Central memory CD8-positive, alpha-beta T cell (primary cell): ENCODE results near the gene THBS2.
"Not testable (repeated sequence)": the region's sequence is repeated elsewhere in the genome, so short reads cannot be mapped to it uniquely, and the experiment has no call there.

Experiments used
- ATAC-seq: fragments of 150-1000 bp; cut with Tn5 transposase; replicated peaks from 2 replicates; pipeline ENCODE4 v1.10.0; 2022; ENCODE audit warnings: mild to moderate bottlenecking, moderate FRiP score, moderate number of reproducible peaks; ENCODE audit not compliant: poor library complexity, severe bottlenecking; ENCODE audit errors: extremely low read depth
- DNase-seq, 2 donors: peaks; one replicate each; pipeline ENCODE4 v3.0.0; 2021; ENCODE audit warnings: low spot score in 2 of 2
- H3K27ac Mint-ChIP-seq: one replicate; pipeline ENCODE4 v1.8.0; 2022; ENCODE audit warnings: low read depth, mild to moderate bottlenecking, moderate library complexity, mixed read lengths
- H3K27me3 Mint-ChIP-seq: one replicate; pipeline ENCODE4 v1.8.0; 2022; ENCODE audit warnings: mixed read lengths
- H3K36me3 Mint-ChIP-seq: one replicate; pipeline ENCODE4 v1.8.0; 2022; ENCODE audit warnings: mild to moderate bottlenecking, moderate library complexity, mixed read lengths; ENCODE audit not compliant: insufficient read depth
- H3K4me1 Mint-ChIP-seq: one replicate; pipeline ENCODE4 v1.8.0; 2022; ENCODE audit warnings: mixed read lengths
- H3K4me3 Mint-ChIP-seq: one replicate; pipeline ENCODE4 v1.8.0; 2022; ENCODE audit warnings: mild to moderate bottlenecking, moderate library complexity, mixed read lengths
- H3K9me3 Mint-ChIP-seq: one replicate; pipeline ENCODE4 v1.8.0; 2022; ENCODE audit warnings: mixed read lengths

The THBS2 gene

GRCh38 chr6:169269180-169270076 lies 15.8 kb upstream of the THBS2 start:
- H3K27ac Mint-ChIP-seq: no peak overlapping the region
- no peaks in the 10 kb centered on the region for H3K9me3 Mint-ChIP-seq
- DNase-seq (no peak), ATAC-seq (no peak)
- H3K4me1 Mint-ChIP-seq: no peaks in the 10 kb centered on the region
- no peaks in the 10 kb centered on the region for H3K36me3 Mint-ChIP-seq
- H3K27me3 Mint-ChIP-seq: peaks cover 21% of the 10 kb centered on the region
- no peak overlapping the region for H3K4me3 Mint-ChIP-seq

GRCh38 chr6:169268276-169268675 lies 14.6 kb upstream of the THBS2 start:
- H3K36me3 Mint-ChIP-seq: no peaks in the 10 kb centered on the region
- H3K9me3 Mint-ChIP-seq: no peaks in the 10 kb centered on the region
- DNase-seq: no peak
- H3K27me3 Mint-ChIP-seq: peaks cover 32% of the 10 kb centered on the region
- no peaks in the 10 kb centered on the region for H3K4me1 Mint-ChIP-seq
- no peak overlapping the region for H3K27ac Mint-ChIP-seq
- ATAC-seq: no peak
- H3K4me3 Mint-ChIP-seq: no peak overlapping the region

- peaks cover 35% of the 10 kb centered on the region for H3K27me3 Mint-ChIP-seq
- no peaks in the 10 kb centered on the region for H3K36me3 Mint-ChIP-seq
- ATAC-seq: no peak
- no peaks in the 10 kb centered on the region for H3K4me1 Mint-ChIP-seq
- no peak for DNase-seq
- H3K4me3 Mint-ChIP-seq: no peak overlapping the region
- H3K27ac Mint-ChIP-seq: no peak overlapping the region
- no peaks in the 10 kb centered on the region for H3K9me3 Mint-ChIP-seq
Measured at GRCh38 chr6:169266746-169267591, 13.3 kb upstream of the THBS2 start.

- Mint-ChIP-seq H3K4me1 (no peaks in the 10 kb centered on the region), H3K27ac (no peak overlapping the region), H3K36me3 (no peaks in the 10 kb centered on the region), H3K27me3 (peaks cover 37% of the 10 kb centered on the region), H3K4me3 (no peak overlapping the region), H3K9me3 (no peaks in the 10 kb centered on the region)
- ATAC-seq: no peak
- no peak for DNase-seq
Measured at GRCh38 chr6:169266261-169266660, 12.6 kb upstream of the THBS2 start.

GRCh38 chr6:169265486-169266131 lies 12.0 kb upstream of the THBS2 start:
- Mint-ChIP-seq H3K27ac (no peak overlapping the region), H3K27me3 (peaks cover 37% of the 10 kb centered on the region), H3K9me3 (no peaks in the 10 kb centered on the region), H3K4me3 (no peak overlapping the region), H3K4me1 (no peaks in the 10 kb centered on the region), H3K36me3 (no peaks in the 10 kb centered on the region)
- no peak for DNase-seq
- no peak for ATAC-seq

GRCh38 chr6:169263836-169264608 lies 10.4 kb upstream of the THBS2 start:
- no peaks in the 10 kb centered on the region for H3K36me3 Mint-ChIP-seq
- H3K27me3 Mint-ChIP-seq: peaks cover 37% of the 10 kb centered on the region
- no peaks in the 10 kb centered on the region for H3K9me3 Mint-ChIP-seq
- no peaks in the 10 kb centered on the region for H3K4me1 Mint-ChIP-seq
- H3K4me3 Mint-ChIP-seq: no peak overlapping the region
- no peak for DNase-seq
- H3K27ac Mint-ChIP-seq: no peak overlapping the region
- ATAC-seq: no peak

- Mint-ChIP-seq H3K27me3 (peaks cover 37% of the 10 kb centered on the region), H3K9me3 (no peaks in the 10 kb centered on the region), H3K36me3 (no peaks in the 10 kb centered on the region), H3K4me1 (no peaks in the 10 kb centered on the region), H3K4me3 (no peak overlapping the region), H3K27ac (no peak overlapping the region)
- ATAC-seq (no peak), DNase-seq (no peak)
Measured at GRCh38 chr6:169263374-169263773, 9.7 kb upstream of the THBS2 start.

- peaks cover 40% of the 10 kb centered on the region for H3K27me3 Mint-ChIP-seq
- H3K36me3 Mint-ChIP-seq, H3K4me1 Mint-ChIP-seq, H3K4me3 Mint-ChIP-seq, H3K9me3 Mint-ChIP-seq, ATAC-seq, DNase-seq, H3K27ac Mint-ChIP-seq: not testable (repeated sequence)
Measured at GRCh38 chr6:169262602-169263001, 9.0 kb upstream of the THBS2 start.

- ATAC-seq (no peak), DNase-seq (no peak)
- Mint-ChIP-seq H3K27ac (no peak overlapping the region), H3K9me3 (no peaks in the 10 kb centered on the region), H3K4me3 (no peak overlapping the region), H3K4me1 (peaks cover 14% of the 10 kb centered on the region), H3K36me3 (no peaks in the 10 kb centered on the region), H3K27me3 (peaks cover 73% of the 10 kb centered on the region)
Measured at GRCh38 chr6:169256518-169256917, 2.9 kb upstream of the THBS2 start.

- H3K4me3 Mint-ChIP-seq: no peak overlapping the region
- DNase-seq (no peak), ATAC-seq (no peak)
- no peaks in the 10 kb centered on the region for H3K9me3 Mint-ChIP-seq
- H3K4me1 Mint-ChIP-seq: peaks cover 14% of the 10 kb centered on the region
- H3K36me3 Mint-ChIP-seq: no peaks in the 10 kb centered on the region
- peaks cover 71% of the 10 kb centered on the region for H3K27me3 Mint-ChIP-seq
- H3K27ac Mint-ChIP-seq: no peak overlapping the region
Measured at GRCh38 chr6:169256061-169256460, 2.4 kb upstream of the THBS2 start.

- ATAC-seq: no peak
- Mint-ChIP-seq H3K4me1 (peaks cover 14% of the 10 kb centered on the region), H3K9me3 (no peaks in the 10 kb centered on the region), H3K36me3 (no peaks in the 10 kb centered on the region), H3K27me3 (peaks cover 70% of the 10 kb centered on the region), H3K4me3 (no peak overlapping the region), H3K27ac (no peak overlapping the region)
- no peak for DNase-seq
Measured at GRCh38 chr6:169255643-169256042, 2.0 kb upstream of the THBS2 start.
